GM21360 (cell line): Measurements from ENCODE around the gene LAMC1.
"Not testable (repeated sequence)": the region's sequence is repeated elsewhere in the genome, so short reads cannot be mapped to it uniquely, and the experiment has no call there.

Experiments
- ATAC-seq: cut with Tn5 transposase; IDR thresholded peaks from one replicate; pipeline ENCODE4 v1.9.1; 2021; ENCODE audit warnings: mild to moderate bottlenecking, moderate library complexity; ENCODE audit not compliant: unreplicated experiment

Gene LAMC1

GRCh38 chr1:183040547-183040971 lies 17.3 kb downstream of the LAMC1 start:
- no peak for ATAC-seq

GRCh38 chr1:183043254-183043653 lies 20.0 kb downstream of the LAMC1 start:
- ATAC-seq, result no peak

GRCh38 chr1:183043872-183044854 lies 20.9 kb downstream of the LAMC1 start:
- no peak for ATAC-seq

GRCh38 chr1:183044893-183045649 lies 21.9 kb downstream of the LAMC1 start:
- no peak for ATAC-seq

- peak; percentile 97 for ATAC-seq
These were observed 25.2 kb downstream of the LAMC1 start for GRCh38 chr1:183048087-183049085.

DNA sequence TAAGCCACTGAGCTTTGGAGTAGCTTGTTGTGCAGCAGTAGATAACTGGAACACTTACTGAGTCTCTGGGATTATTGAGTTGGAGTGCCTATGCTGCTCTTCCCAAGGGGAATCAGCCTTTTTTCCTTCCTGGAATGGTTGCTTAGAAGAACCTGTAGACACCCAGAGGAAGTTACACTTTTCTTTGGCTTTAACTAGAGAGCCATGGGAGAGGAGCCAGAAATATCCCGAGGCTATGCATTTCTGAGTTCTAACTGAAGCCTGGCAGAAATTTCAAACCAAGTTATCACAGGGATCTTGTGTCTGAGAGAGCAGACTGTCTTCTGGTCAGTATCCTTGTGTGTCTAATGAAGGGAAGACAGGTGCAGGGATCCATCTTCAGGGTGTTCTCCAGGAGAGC lies 28.3 kb downstream of the LAMC1 start:
- ATAC-seq, result no peak

DNA sequence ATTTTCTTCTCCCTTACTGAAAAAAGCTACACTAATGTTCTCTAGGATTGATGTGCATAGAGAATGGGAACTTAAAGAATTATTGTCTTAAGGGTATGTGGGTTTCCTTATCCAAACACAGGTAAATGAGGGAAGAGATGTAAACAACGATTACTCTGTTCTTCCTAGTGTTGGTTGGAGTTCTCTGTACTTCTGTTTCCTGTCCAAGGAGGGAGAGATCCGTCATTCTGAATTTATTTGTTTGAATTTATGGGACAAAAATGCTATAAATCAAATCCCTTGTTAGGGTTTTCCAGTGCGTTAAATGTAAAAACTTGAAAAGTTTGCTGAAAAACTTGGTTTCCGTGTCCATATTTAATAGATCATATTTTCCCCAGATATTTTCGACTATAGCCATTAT lies 29.6 kb downstream of the LAMC1 start:
- no peak for ATAC-seq

- ATAC-seq, result no peak
These were observed 35.8 kb downstream of the LAMC1 start for GRCh38 chr1:183058851-183059502.

GRCh38 chr1:183061194-183061593 lies 38.0 kb downstream of the LAMC1 start:
- ATAC-seq, result no peak

GRCh38 chr1:183063349-183063748 lies 40.1 kb downstream of the LAMC1 start:
- ATAC-seq, result no peak

DNA sequence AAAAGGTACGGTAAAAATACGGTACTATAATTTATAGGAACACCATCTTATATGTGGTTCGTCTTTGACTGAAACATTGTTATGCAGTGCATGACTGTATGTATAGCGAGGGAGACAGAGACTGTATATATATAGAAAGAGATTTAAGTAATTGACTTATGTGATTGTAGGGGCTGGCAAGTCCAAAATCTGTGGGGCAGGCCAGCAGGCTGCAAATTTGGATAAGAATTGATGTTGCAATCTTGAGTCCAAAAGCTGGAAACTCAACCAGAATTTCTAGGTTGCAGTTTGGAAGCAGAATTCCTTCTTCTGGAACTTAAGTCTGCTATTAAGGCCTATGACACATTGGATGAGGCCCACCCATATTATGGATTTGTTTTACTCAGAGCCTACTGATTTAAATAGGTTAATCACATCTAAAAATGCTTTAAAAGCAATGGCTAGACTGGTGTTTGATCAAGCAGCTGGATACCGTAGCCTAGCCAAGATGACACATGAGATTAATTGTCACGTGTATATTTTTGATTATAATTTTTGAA lies 42.0 kb downstream of the LAMC1 start:
- no peak for ATAC-seq

DNA sequence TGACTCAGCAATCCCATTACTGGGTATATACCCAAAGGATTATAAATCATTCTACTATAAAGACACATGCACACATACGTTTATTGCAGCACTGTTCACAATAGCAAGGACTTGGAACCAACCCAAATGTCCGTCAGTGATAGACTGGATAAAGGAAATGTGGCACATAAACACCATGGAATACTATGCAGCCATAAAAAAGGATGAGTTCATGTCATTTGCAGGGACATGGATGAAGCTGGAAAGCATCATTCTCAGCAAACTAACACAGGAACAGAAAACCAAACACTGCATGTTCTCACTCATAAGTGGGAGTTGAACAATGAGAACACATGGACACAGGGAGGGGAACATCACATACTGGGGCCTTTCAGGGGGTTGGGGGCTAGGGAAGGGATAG lies 43.2 kb downstream of the LAMC1 start:
- not testable (repeated sequence) for ATAC-seq

DNA sequence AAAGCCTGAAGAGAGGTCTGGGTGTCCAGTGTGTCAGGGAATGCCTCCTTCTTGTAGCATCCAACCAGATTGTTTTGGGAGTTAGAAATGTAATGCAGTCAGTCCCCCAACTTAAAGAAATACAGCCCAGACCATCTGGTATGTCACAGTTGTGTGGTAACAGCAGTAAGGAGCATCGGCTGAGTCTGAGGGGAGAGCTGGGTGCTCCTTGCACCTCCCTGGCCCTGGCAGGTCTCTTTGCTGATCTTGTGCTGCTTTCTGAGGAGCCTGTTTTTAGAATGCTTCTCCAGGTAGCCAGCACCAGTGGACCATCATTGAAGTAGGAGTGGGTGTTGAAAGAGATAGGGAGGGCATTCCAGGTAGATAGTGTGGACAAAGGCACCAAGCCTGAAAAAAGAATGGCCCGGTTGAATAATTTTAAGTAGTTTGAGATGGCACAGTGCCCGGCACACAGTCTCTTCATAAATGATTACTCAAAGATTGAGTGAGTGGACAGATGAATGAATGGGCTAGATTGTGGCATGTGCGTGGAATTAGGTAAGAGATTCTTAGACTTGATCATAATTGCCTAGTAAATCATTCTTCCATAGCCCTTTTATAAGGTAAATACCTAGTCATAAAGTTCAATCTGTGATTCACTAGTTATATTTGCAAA lies 46.5 kb downstream of the LAMC1 start:
- ATAC-seq, result no peak

- ATAC-seq, result no peak
These were observed 47.2 kb downstream of the LAMC1 start for GRCh38 chr1:183070234-183070922.

DNA sequence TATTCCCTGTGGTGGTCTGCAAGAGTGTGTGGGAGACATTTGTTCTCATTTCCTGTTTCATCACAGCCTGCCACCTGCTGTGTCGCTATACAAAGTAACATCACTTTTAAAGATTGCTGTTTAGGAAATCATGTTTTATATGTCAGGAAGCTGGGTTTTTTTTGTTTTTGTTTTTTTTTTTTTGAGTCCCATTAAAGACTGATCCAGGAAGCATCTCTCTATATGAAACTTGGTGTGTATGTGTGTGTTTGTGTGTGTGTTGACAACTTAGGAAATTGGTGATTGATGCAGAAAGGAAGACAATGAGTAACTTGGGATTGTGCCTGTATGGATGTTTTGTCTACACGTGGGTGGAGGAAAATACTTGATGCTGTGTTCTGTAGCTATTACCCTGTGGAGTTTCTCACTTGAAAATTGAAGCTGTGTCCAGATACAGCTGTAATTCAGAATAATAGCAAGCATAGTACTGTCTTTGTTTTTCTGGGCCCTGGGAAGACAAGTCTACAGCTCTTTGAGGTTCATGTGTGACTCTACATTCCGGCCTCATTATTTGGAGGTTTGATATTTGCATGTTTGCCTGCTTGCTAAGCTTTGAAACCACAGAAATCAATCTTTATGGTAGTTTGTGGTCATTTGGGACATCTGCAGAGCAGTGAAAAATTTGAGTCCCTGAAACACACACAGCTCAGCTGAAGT lies 47.9 kb downstream of the LAMC1 start:
- peak; percentile 77 for ATAC-seq

GRCh38 chr1:183072595-183072994 lies 49.4 kb downstream of the LAMC1 start:
- not testable (repeated sequence) for ATAC-seq

- no peak for ATAC-seq
These were observed 50.1 kb downstream of the LAMC1 start for GRCh38 chr1:183073320-183073719.

GRCh38 chr1:183074215-183074614 lies 51.0 kb downstream of the LAMC1 start:
- ATAC-seq, result no peak
